ENCODE measurements around the gene ZC3H7A.

Gene ZC3H7A

DNA sequence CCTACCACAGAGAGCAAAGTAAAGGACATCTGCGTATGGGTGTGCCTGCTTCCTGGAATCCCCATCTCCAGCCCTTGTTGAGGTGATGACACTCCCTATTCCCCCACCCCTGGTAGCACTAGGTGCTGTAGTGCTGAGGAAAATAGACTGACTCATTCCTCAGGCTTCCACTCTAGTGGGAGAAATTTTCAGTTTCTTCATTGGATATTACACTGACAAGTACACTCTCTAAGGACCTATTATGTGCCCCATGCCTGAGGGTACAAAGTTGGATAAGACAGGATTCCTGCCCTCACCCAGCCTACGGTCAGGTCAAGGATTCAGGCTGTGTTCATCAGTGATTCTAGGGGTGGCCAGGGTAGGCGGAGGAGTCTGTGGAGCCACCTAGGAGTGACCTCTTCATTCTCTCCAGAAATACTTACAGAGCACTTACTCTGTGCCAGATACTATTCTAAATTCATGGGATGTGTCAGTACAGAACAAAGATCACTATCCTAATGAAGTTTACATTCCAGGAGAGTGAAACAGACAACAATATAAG lies 4.5 kb upstream of the ZC3H7A start:
- Histone ChIP-seq H3K4me3 (ENCODE audit: control insufficient read depth in 1 of 7, extremely low read depth in 1 of 7, insufficient read depth in 4 of 7, low read depth in 2 of 7, low read length in 6 of 7) (no peak overlapping the region), H3K27me3 (replicated peaks in 2 of 5; ENCODE audit: control insufficient read depth in 4 of 5, insufficient read depth in 5 of 5, low read length in 4 of 5) (no peaks in the 10 kb centered on the region), H3K27ac (ENCODE audit: insufficient read depth in 1 of 2, low read depth in 1 of 2, low read length in 2 of 2, poor library complexity in 1 of 2, severe bottlenecking in 2 of 2) (no peak overlapping the region), H3K4me1 (ENCODE audit: control extremely low read depth in 1 of 4, control insufficient read depth in 4 of 4, insufficient read depth in 4 of 4, low read length in 3 of 4) (peaks cover 11 to 36% (median 33%) of the 10 kb centered on the region in 4 experiments), H3K36me3 (ENCODE audit: control insufficient read depth in 4 of 4, insufficient read depth in 4 of 4, low read length in 3 of 4) (no peaks in the 10 kb centered on the region), H3K9me3 (ENCODE audit: control extremely low read depth in 1 of 5, control insufficient read depth in 4 of 5, insufficient read depth in 2 of 5, low read depth in 1 of 5, low read length in 4 of 5) (no peaks in the 10 kb centered on the region)
- POLR2A ChIA-PET, result no interaction called here
- no peak for DNase-seq
- 100% methylated on average over 3 of the region's 3 CpGs for WGBS (ENCODE audit: insufficient coverage)
- CTCF ChIA-PET, result no interaction called here

- peak in 2 of 3 donors; percentile 55 to 57 for DNase-seq
- no peaks in the 10 kb centered on the region for H3K9me3 ChIP-seq (ENCODE audit: control extremely low read depth in 1 of 5, control insufficient read depth in 4 of 5, insufficient read depth in 2 of 5, low read depth in 1 of 5, low read length in 4 of 5)
- POLR2A ChIA-PET, result no interaction called here
- H3K27me3 ChIP-seq (replicated peaks in 2 of 5; ENCODE audit: control insufficient read depth in 4 of 5, insufficient read depth in 5 of 5, low read length in 4 of 5), result no peaks in the 10 kb centered on the region
- H3K36me3 ChIP-seq (ENCODE audit: control insufficient read depth in 4 of 4, insufficient read depth in 4 of 4, low read length in 3 of 4), result no peaks in the 10 kb centered on the region
- peaks cover 12 to 46% (median 41%) of the 10 kb centered on the region in 4 experiments for H3K4me1 ChIP-seq (ENCODE audit: control extremely low read depth in 1 of 4, control insufficient read depth in 4 of 4, insufficient read depth in 4 of 4, low read length in 3 of 4)
- 41% methylated on average over 3 of the region's 3 CpGs for WGBS (ENCODE audit: insufficient coverage)
- CTCF ChIA-PET, result interaction anchor here (1.2 to 1.5 kb wide), 2 partner anchors 9 to 10 kb away, joined by 4 to 5 read pairs; no protein-coding TSS in a partner anchor
- H3K4me3 ChIP-seq (ENCODE audit: control insufficient read depth in 1 of 7, extremely low read depth in 1 of 7, insufficient read depth in 4 of 7, low read depth in 2 of 7, low read length in 6 of 7), result peak overlapping the region in 2 of 7 experiments; percentile 14 to 39
- peak overlapping the region in 1 of 2 experiments; percentile 19 for H3K27ac ChIP-seq (ENCODE audit: insufficient read depth in 1 of 2, low read depth in 1 of 2, low read length in 2 of 2, poor library complexity in 1 of 2, severe bottlenecking in 2 of 2)
These were observed 3.3 kb upstream of the ZC3H7A start for GRCh38 chr16:11800382-11800718.

- WGBS (ENCODE audit: insufficient coverage), result 98% methylated on average over 6 of the region's 14 CpGs
- peaks cover 0 to 5% (median 2%) of the 10 kb centered on the region in 4 experiments for H3K36me3 ChIP-seq (ENCODE audit: control insufficient read depth in 4 of 4, insufficient read depth in 4 of 4, low read length in 3 of 4)
- ChIA-PET POLR2A (no interaction called here), CTCF (interaction anchor here (1.2 to 5.2 kb wide), 5 partner anchors 8 to 836 kb away, joined by 3 to 59 read pairs (median 5); no protein-coding TSS in a partner anchor)
- no peaks in the 10 kb centered on the region for H3K27me3 ChIP-seq (replicated peaks in 2 of 5; ENCODE audit: control insufficient read depth in 4 of 5, insufficient read depth in 5 of 5, low read length in 4 of 5)
- H3K4me1 ChIP-seq (ENCODE audit: control extremely low read depth in 1 of 4, control insufficient read depth in 4 of 4, insufficient read depth in 4 of 4, low read length in 3 of 4), result peaks cover 12 to 51% (median 47%) of the 10 kb centered on the region in 4 experiments
- peak overlapping the region in 1 of 2 experiments; percentile 19 for H3K27ac ChIP-seq (ENCODE audit: insufficient read depth in 1 of 2, low read depth in 1 of 2, low read length in 2 of 2, poor library complexity in 1 of 2, severe bottlenecking in 2 of 2)
- H3K4me3 ChIP-seq (ENCODE audit: control insufficient read depth in 1 of 7, extremely low read depth in 1 of 7, insufficient read depth in 4 of 7, low read depth in 2 of 7, low read length in 6 of 7), result peak overlapping the region in 3 of 7 experiments; percentile 7 to 39 (median 14)
- H3K9me3 ChIP-seq (ENCODE audit: control extremely low read depth in 1 of 5, control insufficient read depth in 4 of 5, insufficient read depth in 2 of 5, low read depth in 1 of 5, low read length in 4 of 5), result no peaks in the 10 kb centered on the region
- peak in 2 of 3 donors; percentile 71 for DNase-seq
These were observed 2.7 kb upstream of the ZC3H7A start for GRCh38 chr16:11799509-11800381.

DNA sequence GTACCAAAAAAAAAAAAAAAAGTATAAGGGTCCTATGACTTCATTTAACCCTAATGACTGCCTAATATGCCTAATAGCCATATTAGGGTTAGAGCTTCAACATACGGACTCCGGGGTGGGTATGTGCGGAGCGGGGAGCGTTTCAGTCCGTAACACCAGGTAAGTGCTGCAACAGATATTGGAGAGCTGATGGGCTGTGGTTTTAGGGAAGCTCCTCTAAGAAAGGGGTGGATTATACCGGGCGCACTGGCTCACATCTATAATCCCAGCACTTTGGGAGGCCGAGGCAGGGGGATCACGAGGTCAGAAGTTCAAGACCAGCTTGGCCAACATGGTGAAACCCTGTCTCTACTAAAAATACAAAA lies 1.9 kb upstream of the ZC3H7A start:
- H3K4me1 ChIP-seq (ENCODE audit: control extremely low read depth in 1 of 4, control insufficient read depth in 4 of 4, insufficient read depth in 4 of 4, low read length in 3 of 4), result peaks cover 12 to 57% (median 48%) of the 10 kb centered on the region in 4 experiments
- ChIA-PET POLR2A (interaction anchor here (1.2 kb wide), 1 partner anchor 17 kb away, joined by 3 read pairs; no protein-coding TSS in a partner anchor), CTCF (interaction anchor here (0.9 to 5.2 kb wide), 5 partner anchors 11 to 835 kb away, joined by 3 to 59 read pairs (median 7); partner anchors contain the start of gene TXNDC11)
- 97% methylated on average over 7 of the region's 10 CpGs for WGBS (ENCODE audit: insufficient coverage)
- no peaks in the 10 kb centered on the region for H3K9me3 ChIP-seq (ENCODE audit: control extremely low read depth in 1 of 5, control insufficient read depth in 4 of 5, insufficient read depth in 2 of 5, low read depth in 1 of 5, low read length in 4 of 5)
- peak overlapping the region in 1 of 2 experiments; percentile 94 for H3K27ac ChIP-seq (ENCODE audit: insufficient read depth in 1 of 2, low read depth in 1 of 2, low read length in 2 of 2, poor library complexity in 1 of 2, severe bottlenecking in 2 of 2)
- no peak for DNase-seq
- H3K36me3 ChIP-seq (ENCODE audit: control insufficient read depth in 4 of 4, insufficient read depth in 4 of 4, low read length in 3 of 4), result peaks cover 0 to 10% (median 3%) of the 10 kb centered on the region in 4 experiments
- H3K27me3 ChIP-seq (replicated peaks in 2 of 5; ENCODE audit: control insufficient read depth in 4 of 5, insufficient read depth in 5 of 5, low read length in 4 of 5), result no peaks in the 10 kb centered on the region
- peak overlapping the region in 2 of 7 experiments; percentile 93 to 96 for H3K4me3 ChIP-seq (ENCODE audit: control insufficient read depth in 1 of 7, extremely low read depth in 1 of 7, insufficient read depth in 4 of 7, low read depth in 2 of 7, low read length in 6 of 7)

DNA sequence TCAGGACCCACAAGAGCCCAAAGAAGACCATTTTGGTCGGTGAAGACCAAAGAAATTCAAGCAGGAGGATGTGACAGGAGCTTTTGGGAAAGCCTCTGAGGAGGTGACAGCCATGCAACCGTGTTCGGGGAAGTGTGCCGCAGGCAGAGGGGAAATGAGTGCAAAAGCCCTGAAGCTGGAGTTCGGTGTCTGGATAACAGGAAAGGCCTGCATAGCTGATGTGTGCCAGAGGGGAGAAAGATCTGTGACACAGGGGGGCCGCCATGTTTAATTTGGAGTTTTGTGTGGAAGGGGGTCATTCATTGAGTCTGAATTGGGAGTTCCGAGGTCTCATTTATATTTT lies 870 bp upstream of the ZC3H7A start:
- ChIA-PET POLR2A (interaction anchor here (0.5 to 1.2 kb wide), 5 partner anchors 14 to 55 kb away, joined by 3 to 5 read pairs (median 3); partner anchors contain the start of gene TXNDC11), CTCF (interaction anchor here (0.9 to 5.2 kb wide), 15 partner anchors 8 to 84 kb away, joined by 3 to 59 read pairs (median 4); partner anchors contain the start of genes RSL1D1 and TXNDC11)
- no peaks in the 10 kb centered on the region for H3K27me3 ChIP-seq (replicated peaks in 2 of 5; ENCODE audit: control insufficient read depth in 4 of 5, insufficient read depth in 5 of 5, low read length in 4 of 5)
- peaks cover 12 to 62% (median 50%) of the 10 kb centered on the region in 4 experiments for H3K4me1 ChIP-seq (ENCODE audit: control extremely low read depth in 1 of 4, control insufficient read depth in 4 of 4, insufficient read depth in 4 of 4, low read length in 3 of 4)
- peaks cover 0 to 19% (median 5%) of the 10 kb centered on the region in 4 experiments for H3K36me3 ChIP-seq (ENCODE audit: control insufficient read depth in 4 of 4, insufficient read depth in 4 of 4, low read length in 3 of 4)
- 3% methylated on average over 7 of the region's 7 CpGs for WGBS (ENCODE audit: insufficient coverage)
- DNase-seq, result no peak
- peak overlapping the region; percentile 41 to 96 (median 93) for H3K4me3 ChIP-seq (ENCODE audit: control insufficient read depth in 1 of 7, extremely low read depth in 1 of 7, insufficient read depth in 4 of 7, low read depth in 2 of 7, low read length in 6 of 7)
- H3K9me3 ChIP-seq (ENCODE audit: control extremely low read depth in 1 of 5, control insufficient read depth in 4 of 5, insufficient read depth in 2 of 5, low read depth in 1 of 5, low read length in 4 of 5), result no peaks in the 10 kb centered on the region
- H3K27ac ChIP-seq (ENCODE audit: insufficient read depth in 1 of 2, low read depth in 1 of 2, low read length in 2 of 2, poor library complexity in 1 of 2, severe bottlenecking in 2 of 2), result peak overlapping the region; percentile 86 to 94

- H3K36me3 ChIP-seq (ENCODE audit: control insufficient read depth in 4 of 4, insufficient read depth in 4 of 4, low read length in 3 of 4), result peaks cover under 1 to 24% (median 6%) of the 10 kb centered on the region in 4 experiments
- peak overlapping the region; percentile 72 to 98 (median 93) for H3K4me3 ChIP-seq (ENCODE audit: control insufficient read depth in 1 of 7, extremely low read depth in 1 of 7, insufficient read depth in 4 of 7, low read depth in 2 of 7, low read length in 6 of 7)
- H3K4me1 ChIP-seq (ENCODE audit: control extremely low read depth in 1 of 4, control insufficient read depth in 4 of 4, insufficient read depth in 4 of 4, low read length in 3 of 4), result peaks cover 12 to 66% (median 54%) of the 10 kb centered on the region in 4 experiments
- under 1% methylated on average over 71 of the region's 93 CpGs for WGBS (ENCODE audit: insufficient coverage)
- H3K27ac ChIP-seq (ENCODE audit: insufficient read depth in 1 of 2, low read depth in 1 of 2, low read length in 2 of 2, poor library complexity in 1 of 2, severe bottlenecking in 2 of 2), result peak overlapping the region; percentile 92 to 96
- H3K9me3 ChIP-seq (ENCODE audit: control extremely low read depth in 1 of 5, control insufficient read depth in 4 of 5, insufficient read depth in 2 of 5, low read depth in 1 of 5, low read length in 4 of 5), result no peaks in the 10 kb centered on the region
- ChIA-PET POLR2A (interaction anchor here (0.6 to 1.6 kb wide), 5 partner anchors 14 to 54 kb away, joined by 3 to 9 read pairs (median 3); partner anchors contain the start of genes RSL1D1 and TXNDC11), CTCF (interaction anchor here (1.1 to 5.2 kb wide), 10 partner anchors 12 to 60 kb away, joined by 3 to 59 read pairs (median 4); partner anchors contain the start of genes RSL1D1 and TXNDC11)
- peak in 2 of 3 donors; percentile 20 to 35 for DNase-seq
- H3K27me3 ChIP-seq (replicated peaks in 2 of 5; ENCODE audit: control insufficient read depth in 4 of 5, insufficient read depth in 5 of 5, low read length in 4 of 5), result no peaks in the 10 kb centered on the region
These were observed 562 bp downstream of the ZC3H7A start for GRCh38 chr16:11796227-11797165.

Data from common myeloid progenitor, CD34-positive (primary cell).